ENCODE results near the gene MYO15B.
"Not testable (repeated sequence)": the region's sequence is repeated elsewhere in the genome, so short reads cannot be mapped to it uniquely, and the experiment has no call there.

Gene MYO15B

DNA sequence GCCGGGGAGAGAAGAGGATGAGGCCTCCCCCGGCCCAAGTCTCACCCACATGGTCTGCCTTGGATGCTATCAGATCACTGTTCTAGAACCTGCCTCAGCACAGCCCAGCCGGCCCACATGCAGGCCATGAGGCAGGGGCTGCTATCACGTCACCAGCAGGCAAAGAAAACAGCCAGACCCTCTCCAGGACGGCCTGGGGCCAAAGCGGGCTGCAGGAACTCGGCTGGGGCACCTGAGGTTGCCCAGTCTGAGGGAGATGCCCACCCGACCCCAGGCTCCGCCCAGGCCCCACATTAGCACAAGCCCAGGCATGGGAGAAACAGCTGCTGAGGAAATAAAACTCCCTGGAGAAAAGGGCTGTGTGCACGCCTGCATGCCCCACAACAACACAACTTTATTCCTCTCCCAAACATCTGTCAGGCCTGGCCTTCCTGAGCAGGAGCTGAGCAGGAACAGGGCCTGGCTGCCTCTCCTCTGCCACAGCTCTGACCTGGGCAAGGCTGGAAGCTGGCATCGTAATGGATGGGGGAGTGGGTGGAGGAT is 39.0 kb downstream of the MYO15B start:
- no peak for DNase-seq

GRCh38 chr17:75627094-75627493 is 39.5 kb downstream of the MYO15B start:
- no peak for DNase-seq

DNA sequence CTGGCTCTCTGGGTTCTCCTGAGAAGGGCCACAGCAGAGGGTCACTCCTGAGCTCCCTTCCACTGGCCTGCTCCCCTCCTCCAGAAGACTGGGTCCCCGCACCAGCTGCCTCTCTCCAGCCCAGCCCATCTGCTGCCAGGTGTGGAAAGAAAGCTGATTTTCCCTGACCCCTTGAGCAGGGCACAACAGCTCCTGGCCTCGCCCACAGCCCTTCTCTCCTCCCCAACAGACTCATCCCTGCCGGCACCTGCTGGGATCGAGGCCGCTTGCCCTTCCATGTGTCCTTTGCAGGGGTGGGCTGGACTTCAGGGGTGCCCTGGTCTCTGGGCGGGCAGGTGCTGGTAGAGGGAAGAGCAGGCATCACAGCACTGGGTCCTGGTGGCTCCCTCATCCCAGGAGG is 40.8 kb downstream of the MYO15B start:
- DNase-seq = no peak

GRCh38 chr17:75629157-75629556 is 41.6 kb downstream of the MYO15B start:
- DNase-seq = no peak

GRCh38 chr17:75630071-75630917 is 42.7 kb downstream of the MYO15B start:
- no peak for DNase-seq

DNA sequence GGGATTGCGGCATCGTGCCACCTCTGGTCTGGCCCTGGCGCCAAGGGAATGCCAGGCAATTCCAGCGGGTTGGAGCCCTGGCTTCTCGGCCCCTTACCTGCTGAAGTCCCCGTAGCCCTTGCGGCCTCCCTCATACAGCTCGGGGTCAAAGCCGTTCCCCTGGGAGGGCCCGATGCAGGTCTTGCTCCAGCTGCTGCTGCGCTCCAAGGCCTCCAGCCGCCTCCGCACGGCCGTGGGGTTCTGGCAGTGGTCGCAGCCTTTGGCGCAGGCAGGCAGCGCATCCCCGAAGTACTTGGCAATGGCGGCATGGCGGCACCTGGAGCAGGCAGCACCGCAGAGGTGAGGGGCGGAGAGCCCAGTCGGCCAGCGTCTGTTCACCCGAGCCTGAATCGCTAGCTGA is 43.8 kb downstream of the MYO15B start:
- DNase-seq = no peak

DNA sequence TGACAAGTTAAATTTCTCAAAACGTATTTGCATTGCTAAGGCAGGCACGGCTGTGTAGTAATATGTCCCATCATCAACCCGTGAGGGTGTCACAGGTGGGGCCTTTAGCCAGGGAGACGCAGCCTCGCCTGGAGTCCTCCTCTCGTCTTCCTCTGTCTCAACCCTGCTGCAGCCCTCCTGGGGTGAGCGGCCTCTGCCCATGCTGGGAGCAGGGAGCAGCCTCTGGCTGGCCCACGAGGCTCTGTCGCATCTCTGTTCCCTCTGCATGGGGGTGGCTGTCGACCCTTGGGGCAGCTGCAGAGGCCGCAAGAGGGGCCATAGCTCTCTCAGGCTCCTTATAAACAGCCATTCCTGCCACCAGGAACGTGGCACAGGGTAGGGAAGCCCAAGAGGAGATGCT is 44.8 kb downstream of the MYO15B start:
- DNase-seq = no peak

GRCh38 chr17:75632863-75633485 is 45.4 kb downstream of the MYO15B start, which contains the start of gene SMIM5:
Gene SMIM5, plus strand, starts transcription at chr17:75633434. Its CDS starts 6,768 bp downstream, at chr17:75640202.
- peak; percentile 79 to 82 for DNase-seq

DNA sequence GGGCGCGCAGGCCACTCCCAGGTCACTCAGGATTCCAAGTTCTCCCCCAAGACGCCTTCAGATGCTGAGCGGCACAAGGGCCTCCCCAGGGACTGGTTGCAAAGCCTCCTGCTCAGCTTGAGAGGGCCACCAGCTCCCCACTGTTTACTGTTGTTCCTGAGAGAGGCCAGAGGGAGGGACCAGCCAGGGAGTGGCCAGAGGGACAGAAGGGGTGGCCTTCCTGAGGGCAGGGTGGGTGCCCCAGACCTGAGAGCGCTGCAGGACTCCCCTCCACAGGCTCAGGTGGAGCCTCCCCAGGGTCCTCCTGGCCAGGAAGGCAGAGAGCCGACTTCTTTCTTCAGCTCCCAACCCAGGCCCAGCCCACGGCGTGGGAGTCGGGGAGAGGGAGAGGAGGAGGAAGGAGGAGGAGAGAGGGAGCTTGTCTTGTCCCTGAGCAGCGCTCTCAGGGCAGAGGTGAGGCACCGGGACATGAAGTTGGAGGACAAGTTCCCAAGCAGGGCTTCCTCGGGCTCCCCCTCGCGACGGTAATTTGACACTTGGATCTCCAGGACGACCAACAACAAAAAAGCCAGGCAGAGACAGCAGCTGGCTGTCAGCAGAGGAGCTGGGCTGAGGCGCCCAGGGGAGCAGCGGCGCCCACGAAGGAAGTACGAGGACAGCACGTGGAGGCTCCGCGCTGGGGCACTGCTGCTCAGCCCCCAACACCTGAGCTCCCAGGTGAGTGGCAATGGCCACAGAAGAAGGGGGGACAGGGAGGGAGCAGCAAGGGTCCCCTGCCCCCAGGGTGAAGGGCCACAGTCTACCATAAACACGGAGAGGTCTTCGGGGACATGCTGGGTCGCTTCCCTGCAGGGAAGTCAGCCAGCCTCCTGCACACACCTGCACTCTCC is 46.1 kb downstream of the MYO15B start:
- peak; percentile 40 to 56 for DNase-seq

DNA sequence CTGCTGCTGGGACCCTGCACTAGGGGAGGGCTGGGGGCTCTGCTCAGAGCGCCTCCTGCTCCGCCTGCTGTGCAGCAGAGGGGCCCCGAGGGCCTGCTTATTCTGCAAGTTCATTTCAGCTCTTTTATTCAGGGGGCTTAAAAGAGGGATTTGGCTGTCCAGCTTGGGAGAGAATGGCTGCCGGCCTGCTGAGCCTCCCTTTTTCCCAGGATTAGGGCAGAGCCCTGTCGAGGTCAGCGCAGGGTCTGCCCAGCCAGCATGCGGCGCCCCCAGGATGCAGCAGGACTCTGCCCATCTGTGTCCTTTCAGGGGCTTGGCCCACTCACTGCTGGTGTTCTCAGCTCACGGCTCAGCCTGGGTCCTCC is 46.8 kb downstream of the MYO15B start:
- no peak for DNase-seq

- no peak for DNase-seq
Observed at GRCh38 chr17:75634754-75635609, 47.4 kb downstream of the MYO15B start.

DNA sequence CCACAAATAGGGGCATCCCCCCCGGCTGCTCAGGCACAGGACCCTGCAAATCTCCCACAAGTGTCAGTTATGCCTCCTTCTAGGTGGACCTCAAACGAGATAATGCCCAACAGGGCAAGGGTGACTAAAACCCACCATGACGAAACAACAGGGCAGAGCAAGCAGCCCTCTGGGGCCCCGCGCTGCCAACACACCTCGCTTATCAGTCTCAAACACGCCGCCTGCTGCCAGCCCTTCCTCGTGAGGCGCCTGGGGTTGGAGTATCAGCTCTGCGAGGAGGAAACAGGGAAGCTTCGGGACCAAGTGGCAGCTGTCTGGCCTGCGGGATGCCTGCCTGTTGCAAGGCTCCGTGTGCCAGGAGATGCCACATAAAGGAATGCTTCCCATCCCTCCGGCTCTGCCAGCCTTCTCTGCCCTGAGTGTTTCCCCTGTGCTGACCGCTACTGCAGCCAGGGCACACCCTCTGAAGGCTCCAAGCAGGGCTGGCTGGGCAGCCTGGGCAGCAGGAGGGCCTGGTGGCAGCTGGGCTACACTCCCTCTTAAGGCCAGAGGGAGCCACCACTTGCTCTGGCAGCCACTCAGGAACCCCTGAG is 48.1 kb downstream of the MYO15B start:
- DNase-seq = no peak

DNA sequence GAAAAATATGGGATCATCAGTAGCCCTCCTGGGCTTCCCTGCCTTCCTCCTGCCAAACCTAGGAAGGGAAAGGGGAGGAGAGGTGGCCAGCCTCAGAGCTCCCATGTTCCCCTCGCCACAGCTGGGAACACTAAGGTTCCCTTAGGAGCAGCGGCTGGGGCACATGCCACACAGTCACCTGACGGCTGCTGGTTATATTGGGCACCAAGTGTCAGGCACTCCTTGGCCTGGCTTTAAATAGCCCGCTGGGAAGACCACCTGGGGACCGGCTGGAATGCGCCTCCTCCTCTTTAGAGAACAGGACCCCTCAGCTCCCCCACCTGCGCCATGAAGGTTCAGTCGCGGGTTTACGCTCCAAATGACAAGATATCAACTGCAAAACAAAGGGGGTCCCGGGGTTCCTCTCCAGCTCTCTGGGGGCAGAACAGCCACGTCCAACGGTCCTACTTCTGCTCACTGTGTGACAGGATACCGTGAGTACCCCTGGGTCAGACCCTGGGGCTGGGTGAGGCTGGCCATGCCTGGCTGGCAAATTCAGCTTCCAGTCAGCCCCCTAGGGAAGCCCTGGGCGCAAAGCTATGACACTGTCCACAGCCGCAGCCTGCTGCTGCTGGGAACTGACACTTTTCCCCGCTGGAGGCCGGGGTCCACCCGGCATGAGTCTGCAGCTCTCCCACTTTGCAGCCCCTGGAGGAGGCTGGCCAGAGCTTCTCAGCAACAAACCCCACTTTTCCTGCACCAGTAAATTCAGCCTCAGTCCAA is 49.0 kb downstream of the MYO15B start:
- no peak for DNase-seq

GRCh38 chr17:75637143-75637538 is 49.5 kb downstream of the MYO15B start:
- no peak for DNase-seq

DNA sequence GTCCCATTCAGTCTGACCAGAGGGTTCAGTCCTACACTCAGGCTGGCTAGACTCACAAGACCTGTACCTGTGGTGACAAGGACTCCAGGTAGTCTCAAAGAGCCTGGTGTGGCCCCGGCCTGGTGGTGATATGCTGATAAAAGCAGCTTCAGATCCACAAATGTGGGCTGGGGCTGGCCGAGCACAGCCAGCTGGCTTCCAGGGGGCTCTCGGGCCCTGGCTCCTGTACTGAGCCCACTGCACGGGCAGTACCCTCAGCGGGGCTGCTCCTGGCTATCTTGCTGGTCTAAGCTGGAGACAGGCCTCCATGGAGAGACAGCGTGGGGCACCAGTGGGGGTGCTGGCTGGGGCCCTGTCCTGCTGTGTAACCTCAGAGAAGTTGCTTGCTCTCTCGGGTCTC is 50.0 kb downstream of the MYO15B start:
- no peak for DNase-seq

DNA sequence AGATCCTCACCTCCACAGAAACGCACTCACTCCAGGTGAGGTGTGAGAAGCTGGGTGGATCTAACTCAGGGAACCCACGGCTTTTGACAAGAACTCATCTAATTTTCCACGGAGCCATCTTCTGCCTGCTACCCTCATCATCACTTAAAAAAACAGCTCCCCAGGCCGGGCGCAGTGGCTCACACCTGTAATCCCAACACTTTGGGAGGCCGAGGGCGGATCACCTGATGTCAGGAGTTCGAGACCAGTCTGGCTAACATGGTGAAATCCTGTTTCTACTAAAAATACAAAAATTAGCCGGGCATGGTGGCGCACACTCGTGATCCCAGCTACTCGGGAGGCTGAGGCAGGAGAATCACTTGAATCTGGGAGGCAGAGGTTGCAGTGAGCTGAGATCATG is 50.4 kb downstream of the MYO15B start:
- DNase-seq = not testable (repeated sequence)

GRCh38 chr17:75638893-75639292 is 51.3 kb downstream of the MYO15B start:
- no peak for DNase-seq

- DNase-seq = no peak
Observed at GRCh38 chr17:75639327-75639726, 51.7 kb downstream of the MYO15B start.

- no peak for DNase-seq
Observed at GRCh38 chr17:75639771-75640555, 52.4 kb downstream of the MYO15B start.

GRCh38 chr17:75640556-75641119 is 53.0 kb downstream of the MYO15B start:
- DNase-seq = no peak
